AG08396 (cell line): ENCODE measurements around the gene METAP2.
A peak's percentile ranks its signal among the peaks of the same experiment; 100 is the strongest.
"Not testable (repeated sequence)": the region's sequence is repeated elsewhere in the genome, so short reads cannot be mapped to it uniquely, and the experiment has no call there.

Source experiments
- DNase-seq: peaks from one replicate; pipeline ENCODE4 v3.0.0; 2012; ENCODE audit warnings: low spot score, mixed read lengths

Gene METAP2

GRCh38 chr12:95462551-95462950 is 11.4 kb upstream of the METAP2 start:
- no peak for DNase-seq

DNA sequence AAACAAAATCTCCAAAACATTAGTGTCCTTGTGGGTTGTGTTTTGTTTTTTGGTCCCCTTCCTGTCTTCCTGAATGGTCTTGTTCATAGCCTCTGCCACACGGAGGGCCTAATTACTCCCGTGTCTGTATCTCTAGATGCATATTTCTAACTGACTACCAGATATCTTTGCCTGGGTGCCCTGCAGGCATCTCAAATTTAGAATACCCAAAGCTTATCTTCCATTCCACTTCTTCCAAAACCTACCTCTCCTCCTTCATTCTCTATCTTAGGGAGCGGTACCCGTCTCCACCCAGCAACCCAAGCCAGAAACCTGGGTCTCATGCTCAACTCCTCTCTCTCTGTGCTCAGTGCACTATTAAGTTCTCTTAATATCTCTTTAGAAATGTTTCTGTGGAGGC is 10.9 kb upstream of the METAP2 start:
- no peak for DNase-seq

GRCh38 chr12:95463776-95464175 is 10.2 kb upstream of the METAP2 start:
- DNase-seq: not testable (repeated sequence)

- DNase-seq: no peak
Observed at GRCh38 chr12:95465275-95465674, 8.7 kb upstream of the METAP2 start.

GRCh38 chr12:95470300-95470699 is 3.7 kb upstream of the METAP2 start:
- no peak for DNase-seq

GRCh38 chr12:95473231-95473883 is 595 bp upstream of the METAP2 start:
- peak; percentile 39 for DNase-seq

DNA sequence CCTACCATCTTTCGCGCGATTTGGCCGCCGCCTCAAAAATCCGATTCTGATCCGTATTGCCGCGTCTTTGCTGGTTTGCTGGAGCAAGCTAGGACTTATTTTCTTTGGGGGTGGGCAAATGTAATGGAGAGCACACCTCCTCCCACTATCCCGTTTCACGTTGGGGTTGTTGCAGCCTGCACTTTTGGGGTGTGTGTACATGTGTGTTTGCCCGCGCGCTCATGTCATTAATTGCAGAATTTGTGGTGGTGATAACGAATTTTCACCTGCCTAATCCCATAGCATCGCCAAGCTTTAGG is 657 bp downstream of the METAP2 start:
- DNase-seq: no peak

- no peak for DNase-seq
Observed at GRCh38 chr12:95480230-95480629, 6.3 kb downstream of the METAP2 start.

DNA sequence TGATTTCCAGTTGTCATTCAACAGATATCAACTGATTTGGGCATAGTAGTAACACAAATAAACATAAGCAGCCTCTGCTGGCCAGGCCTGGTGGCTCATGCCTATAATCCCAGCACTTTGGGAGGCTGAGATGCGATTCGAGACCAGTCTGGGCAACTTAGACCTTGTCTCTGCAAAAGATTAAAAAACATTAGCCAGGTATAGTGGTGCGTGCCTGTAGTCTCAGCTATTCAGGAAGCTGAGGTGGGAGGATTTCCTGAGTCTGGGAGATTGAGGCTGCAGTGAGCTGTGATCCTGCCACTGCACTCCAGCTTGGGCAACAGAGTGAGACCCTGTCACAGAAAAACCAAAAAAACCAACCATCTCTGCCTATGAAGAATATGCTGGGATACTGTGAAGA is 7.1 kb downstream of the METAP2 start:
- DNase-seq: no peak

DNA sequence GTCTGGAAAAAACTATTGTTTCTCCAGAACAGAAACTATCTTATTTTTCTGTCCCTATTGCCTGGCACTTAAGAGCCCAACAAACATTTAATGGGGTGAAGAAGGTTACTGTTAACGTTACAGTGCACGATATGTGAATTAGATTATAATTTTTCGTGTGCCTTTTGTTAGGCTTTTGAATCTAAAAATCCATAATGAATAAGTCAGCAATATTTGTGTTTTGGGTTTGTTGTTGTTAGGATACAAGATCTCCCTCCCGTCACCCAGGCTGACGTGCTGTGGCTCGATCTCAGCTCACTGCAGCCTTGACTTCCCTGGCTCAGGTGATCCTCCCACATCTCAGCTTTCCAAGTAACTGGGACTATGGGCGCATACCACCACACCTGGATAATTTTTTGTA is 7.9 kb downstream of the METAP2 start:
- no peak for DNase-seq

DNA sequence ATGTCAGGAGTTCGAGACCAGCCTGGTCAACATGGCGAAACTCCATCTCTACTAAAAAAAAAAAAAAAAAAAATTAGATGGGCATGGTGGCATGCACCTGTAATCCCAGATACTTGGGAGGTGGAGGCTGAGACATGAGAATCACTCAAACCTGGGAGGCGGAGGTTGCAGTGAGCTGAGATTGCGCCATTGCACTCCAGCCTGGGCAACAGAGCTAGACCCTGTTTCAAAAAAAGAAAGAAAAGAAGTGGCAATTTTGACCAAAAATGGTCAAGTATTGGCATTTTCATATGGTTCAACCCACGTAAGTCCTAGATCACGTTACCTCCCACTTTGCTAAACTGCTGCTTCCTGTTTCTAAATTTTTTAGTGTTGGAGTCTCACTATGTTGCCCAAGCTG is 8.6 kb downstream of the METAP2 start:
- not testable (repeated sequence) for DNase-seq

DNA sequence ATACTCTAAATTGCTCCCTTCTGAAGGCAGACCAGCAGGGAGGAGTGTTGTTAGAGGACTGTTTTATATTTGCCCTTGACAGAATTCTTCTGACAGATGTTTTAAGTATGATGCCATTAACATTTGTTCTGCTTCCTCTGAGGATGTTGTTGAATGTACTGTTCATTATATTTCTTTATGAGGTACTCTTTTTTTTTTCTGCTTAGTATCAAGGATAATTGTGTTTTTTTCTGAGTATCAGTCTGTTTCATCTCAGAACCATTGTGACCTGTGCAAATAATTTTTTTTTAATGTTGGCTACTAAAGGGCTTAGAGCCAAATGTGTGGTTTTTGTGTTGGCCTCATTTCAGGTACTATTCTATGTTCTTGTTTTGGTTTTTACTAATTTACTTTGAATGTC is 10.6 kb downstream of the METAP2 start:
- DNase-seq: no peak

DNA sequence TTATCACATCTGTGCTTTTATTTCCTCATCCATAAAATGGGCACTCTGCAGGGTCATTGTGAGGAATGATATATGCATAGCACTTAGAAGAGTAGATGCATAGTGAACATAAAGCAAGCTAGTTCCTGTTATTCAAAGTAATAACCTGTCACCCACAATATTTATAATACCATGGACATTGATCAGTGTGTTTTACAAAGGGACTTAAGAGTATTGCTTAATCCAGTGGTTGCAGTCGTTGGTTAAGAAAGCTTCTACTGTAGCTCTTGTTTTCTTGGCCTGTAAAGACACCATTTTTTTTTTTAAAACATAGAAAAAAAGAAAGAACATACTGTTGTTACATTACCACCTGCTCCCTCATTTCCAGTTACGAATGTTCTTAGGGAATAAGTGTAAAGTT is 13.1 kb downstream of the METAP2 start:
- no peak for DNase-seq

DNA sequence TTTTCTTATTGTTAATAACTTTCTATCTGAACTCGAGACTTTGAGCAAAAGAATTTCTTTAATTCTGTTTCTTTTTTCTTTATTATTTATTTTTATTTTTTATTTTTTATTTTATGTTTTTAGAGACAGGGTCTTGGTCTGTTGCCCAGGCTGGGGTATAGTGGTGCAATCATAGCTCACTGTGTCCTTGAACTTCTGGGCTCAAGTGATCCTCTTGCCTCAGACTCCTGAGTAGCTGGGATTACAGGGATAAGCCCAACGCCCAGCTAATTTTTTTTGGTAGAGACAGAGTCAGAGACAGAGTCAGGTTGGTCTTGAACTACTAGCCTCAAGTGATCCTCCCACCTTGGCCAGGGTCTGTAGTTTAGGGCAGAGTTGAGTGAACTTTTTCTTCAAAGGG is 18.5 kb downstream of the METAP2 start:
- no peak for DNase-seq

DNA sequence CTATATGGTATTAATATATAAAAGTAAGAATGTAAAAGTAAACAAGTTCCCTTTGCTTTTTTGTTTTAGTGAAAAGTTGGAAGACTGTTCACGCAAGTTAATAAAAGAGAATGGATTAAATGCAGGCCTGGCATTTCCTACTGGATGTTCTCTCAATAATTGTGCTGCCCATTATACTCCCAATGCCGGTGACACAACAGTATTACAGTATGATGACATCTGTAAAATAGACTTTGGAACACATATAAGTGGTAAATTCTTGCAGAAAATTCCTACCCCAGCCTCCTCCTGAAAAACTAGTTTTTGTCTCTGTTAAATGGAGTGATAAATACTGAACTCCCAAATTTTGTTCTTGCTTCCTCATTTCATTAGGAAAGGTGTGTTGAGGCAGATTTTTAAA is 20.9 kb downstream of the METAP2 start:
- no peak for DNase-seq

- no peak for DNase-seq
Observed at GRCh38 chr12:95495433-95495832, 21.5 kb downstream of the METAP2 start.

GRCh38 chr12:95497031-95497430 is 23.1 kb downstream of the METAP2 start:
- no peak for DNase-seq

DNA sequence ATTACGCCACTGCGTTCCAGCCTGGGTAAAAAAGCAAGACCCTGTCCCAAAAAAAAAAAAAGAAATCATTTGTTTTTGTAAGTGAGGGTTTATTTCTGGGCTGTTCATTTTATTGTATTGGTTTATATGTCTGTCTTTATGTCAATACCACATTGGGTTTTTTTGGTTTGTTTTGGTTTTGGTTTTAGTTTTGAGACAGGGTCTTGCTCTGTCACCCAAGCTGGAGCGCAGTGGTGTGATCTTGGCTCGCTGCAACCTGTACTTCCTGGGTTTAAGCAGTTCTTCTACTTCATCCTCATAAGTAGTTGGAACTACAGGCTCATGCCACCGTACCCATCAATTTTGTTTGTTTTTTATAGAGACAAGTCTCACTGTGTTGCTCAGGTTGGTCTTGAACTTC is 25.0 kb downstream of the METAP2 start:
- DNase-seq: no peak

GRCh38 chr12:95499772-95500171 is 25.8 kb downstream of the METAP2 start:
- DNase-seq: no peak

DNA sequence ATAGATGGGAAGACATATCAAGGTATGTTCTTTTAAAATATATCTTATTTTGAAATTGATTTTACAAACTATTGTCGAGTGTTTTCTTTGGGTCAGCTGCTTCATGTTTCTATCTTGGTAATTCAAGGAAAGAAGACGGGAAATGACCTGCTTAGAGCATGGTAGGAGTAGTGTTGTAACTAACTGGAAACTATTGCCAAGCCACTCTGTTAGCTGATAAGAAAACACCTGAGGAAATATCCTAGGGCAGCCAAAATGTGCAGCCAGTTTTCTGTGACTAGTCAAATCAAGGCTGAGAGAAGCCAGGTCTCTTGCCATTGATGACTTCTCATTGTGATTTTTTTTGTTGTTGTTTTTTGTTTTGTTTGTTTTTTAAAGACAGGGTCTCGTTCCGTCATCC is 30.2 kb downstream of the METAP2 start:
- no peak for DNase-seq

DNA sequence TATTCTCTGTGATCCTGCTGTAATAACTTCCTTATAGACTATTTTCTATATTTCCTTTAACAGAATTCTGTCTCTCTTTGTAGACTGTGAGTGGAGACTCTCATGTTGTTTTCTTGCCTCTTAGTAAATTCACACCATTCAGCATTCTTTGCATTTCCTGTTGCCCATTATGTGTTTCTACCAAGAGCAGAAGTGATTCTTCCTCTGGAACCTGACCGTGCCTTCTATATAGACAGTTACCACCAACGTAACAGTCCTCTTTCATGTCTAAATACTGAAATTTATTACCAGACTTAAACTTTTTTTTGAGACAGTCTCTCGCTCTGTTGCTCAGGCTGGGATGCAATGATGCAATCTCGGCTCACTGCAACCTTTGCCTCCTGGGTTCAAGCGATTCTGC is 31.1 kb downstream of the METAP2 start:
- no peak for DNase-seq

GRCh38 chr12:95506707-95507523 is 33.0 kb downstream of the METAP2 start:
- DNase-seq: no peak

- DNase-seq: no peak
Observed at GRCh38 chr12:95509300-95509699, 35.3 kb downstream of the METAP2 start.

DNA sequence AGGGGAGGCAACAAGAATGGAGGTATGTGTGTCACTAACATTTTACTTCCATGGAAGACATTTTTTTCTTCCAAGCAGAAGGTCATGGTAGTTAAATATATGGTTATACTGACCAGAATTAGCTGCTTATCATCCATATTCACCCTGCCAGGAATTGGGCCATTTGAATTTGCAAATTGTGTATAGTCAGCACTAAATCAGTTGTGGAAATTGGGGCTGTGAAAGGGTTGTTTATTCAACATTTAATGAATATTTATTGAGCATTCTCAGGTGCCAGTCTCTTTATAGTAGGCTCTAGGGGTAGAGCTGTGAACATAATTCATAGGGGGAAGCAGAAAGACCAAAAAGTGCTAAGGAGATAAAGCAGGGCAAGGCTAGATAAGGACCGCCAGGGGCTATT is 38.0 kb downstream of the METAP2 start:
- no peak for DNase-seq
